HEK293 (cell line): Measurements from ENCODE around the gene STAT5B.
A peak's percentile ranks its signal among the peaks of the same experiment; 100 is the strongest.

Source experiments
- CTCF ChIP-seq: fragments of 450-650 bp; formaldehyde crosslinking; IDR thresholded peaks from 2 replicates; pipeline ENCODE4 v1.5.1; 2016; ENCODE audit warnings: missing biosample characterization, missing genetic modification characterization
- EGR2 ChIP-seq: fragments of 450-650 bp; formaldehyde crosslinking; IDR thresholded peaks from 2 replicates; pipeline ENCODE4 v1.5.1; 2016; ENCODE audit warnings: low read depth, missing biosample characterization, missing genetic modification characterization
- GLIS1 ChIP-seq: fragments of 450-650 bp; formaldehyde crosslinking; IDR thresholded peaks from 2 replicates; pipeline ENCODE4 v1.5.1; 2016; ENCODE audit warnings: missing biosample characterization, missing genetic modification characterization
- GLIS2 ChIP-seq: fragments of 450-650 bp; formaldehyde crosslinking; IDR thresholded peaks from 2 replicates; pipeline ENCODE4 v1.5.1; 2016; ENCODE audit warnings: missing biosample characterization, missing genetic modification characterization
- HOXA7 ChIP-seq: sonication (generic); formaldehyde crosslinking; IDR thresholded peaks from 2 replicates; pipeline ENCODE4 v1.8.1; 2022; ENCODE audit warnings: missing genetic modification reagents, borderline replicate concordance
- KLF16 ChIP-seq: fragments of 450-650 bp; formaldehyde crosslinking; IDR thresholded peaks from 2 replicates; pipeline ENCODE4 v1.5.1; 2017; ENCODE audit warnings: missing biosample characterization, missing genetic modification characterization
- MYNN ChIP-seq: fragments of 450-650 bp; formaldehyde crosslinking; IDR thresholded peaks from 2 replicates; pipeline ENCODE4 v1.5.1; 2016; ENCODE audit warnings: missing biosample characterization, missing genetic modification characterization, borderline replicate concordance
- PRDM1 ChIP-seq: fragments of 450-650 bp; formaldehyde crosslinking; IDR thresholded peaks from 2 replicates; pipeline ENCODE4; 2016; ENCODE audit warnings: missing biosample characterization, missing genetic modification characterization
- SALL2 ChIP-seq: fragments of 450-650 bp; formaldehyde crosslinking; IDR thresholded peaks from 2 replicates; pipeline ENCODE4 v1.5.0; 2017; ENCODE audit warnings: missing biosample characterization, mild to moderate bottlenecking, missing genetic modification characterization, borderline replicate concordance
- SCRT1 ChIP-seq: fragments of 450-650 bp; formaldehyde crosslinking; IDR thresholded peaks from 2 replicates; pipeline ENCODE4 v1.5.1; 2016; ENCODE audit warnings: missing biosample characterization, missing genetic modification characterization, borderline replicate concordance
- SCRT2 ChIP-seq: fragments of 450-650 bp; formaldehyde crosslinking; IDR thresholded peaks from 2 replicates; pipeline ENCODE4 v1.5.1; 2016; ENCODE audit warnings: missing biosample characterization, missing genetic modification characterization
- SP3 ChIP-seq: fragments of 450-650 bp; formaldehyde crosslinking; IDR thresholded peaks from 2 replicates; pipeline ENCODE4 v1.5.1; 2016; ENCODE audit warnings: missing biosample characterization, missing genetic modification characterization
- WT1 ChIP-seq: fragments of 450-650 bp; formaldehyde crosslinking; IDR thresholded peaks from 2 replicates; pipeline ENCODE4 v1.5.1; 2016; ENCODE audit warnings: missing biosample characterization, missing genetic modification characterization
- ZBTB11 ChIP-seq: fragments of 450-650 bp; formaldehyde crosslinking; conservative IDR thresholded peaks from 2 replicates; pipeline ENCODE4 v1.5.1; 2016; ENCODE audit warnings: low read depth, missing biosample characterization, missing genetic modification characterization
- ZBTB48 ChIP-seq: fragments of 450-650 bp; formaldehyde crosslinking; IDR thresholded peaks from 2 replicates; pipeline ENCODE4 v1.5.1; 2016; ENCODE audit warnings: missing biosample characterization, missing genetic modification characterization
- ZFHX2 ChIP-seq: fragments of 450-650 bp; formaldehyde crosslinking; conservative IDR thresholded peaks from 2 replicates; pipeline ENCODE4 v1.5.1; 2016; ENCODE audit warnings: missing biosample characterization, missing genetic modification characterization
- ZFP3 ChIP-seq: fragments of 450-650 bp; formaldehyde crosslinking; IDR thresholded peaks from 2 replicates; pipeline ENCODE4 v1.5.1; 2016; ENCODE audit warnings: low read depth, missing biosample characterization, missing genetic modification characterization
- ZFP37 ChIP-seq: fragments of 450-650 bp; formaldehyde crosslinking; IDR thresholded peaks from 2 replicates; pipeline ENCODE4 v1.5.1; 2016; ENCODE audit warnings: missing biosample characterization, missing genetic modification characterization
- ZNF10 ChIP-seq: fragments of 450-650 bp; formaldehyde crosslinking; IDR thresholded peaks from 2 replicates; pipeline ENCODE4 v1.5.1; 2017; ENCODE audit warnings: missing biosample characterization, missing genetic modification characterization
- ZNF16 ChIP-seq: fragments of 450-650 bp; formaldehyde crosslinking; IDR thresholded peaks from 2 replicates; pipeline ENCODE4 v1.5.1; 2016; ENCODE audit warnings: low read depth, missing biosample characterization, missing genetic modification characterization
- ZNF174 ChIP-seq: fragments of 450-650 bp; formaldehyde crosslinking; IDR thresholded peaks from 2 replicates; pipeline ENCODE4 v1.5.0; 2017; ENCODE audit warnings: missing biosample characterization, mild to moderate bottlenecking, missing genetic modification characterization
- ZNF2 ChIP-seq: fragments of 450-650 bp; formaldehyde crosslinking; IDR thresholded peaks from 2 replicates; pipeline ENCODE4 v1.5.1; 2016; ENCODE audit warnings: missing biosample characterization, missing genetic modification characterization
- ZNF302 ChIP-seq: fragments of 450-650 bp; formaldehyde crosslinking; IDR thresholded peaks from 2 replicates; pipeline ENCODE4 v1.5.1; 2016; ENCODE audit warnings: missing biosample characterization, missing genetic modification characterization, low read depth
- ZNF394 ChIP-seq: fragments of 450-650 bp; formaldehyde crosslinking; IDR thresholded peaks from 2 replicates; pipeline ENCODE4 v1.5.1; 2016; ENCODE audit warnings: missing biosample characterization, missing genetic modification characterization, mild to moderate bottlenecking, moderate library complexity, borderline replicate concordance
- ZNF423 ChIP-seq: fragments of 450-650 bp; formaldehyde crosslinking; IDR thresholded peaks from 2 replicates; pipeline ENCODE4 v1.5.1; 2016; ENCODE audit warnings: missing biosample characterization, missing genetic modification characterization
- ZNF501 ChIP-seq: fragments of 450-650 bp; formaldehyde crosslinking; IDR thresholded peaks from 2 replicates; pipeline ENCODE4 v1.5.1; 2016; ENCODE audit warnings: missing biosample characterization, missing genetic modification characterization
- ZNF530 ChIP-seq: fragments of 450-650 bp; formaldehyde crosslinking; IDR thresholded peaks from 2 replicates; pipeline ENCODE4 v1.5.1; 2016; ENCODE audit warnings: low read depth, missing biosample characterization, missing genetic modification characterization
- ZNF561 ChIP-seq: fragments of 450-650 bp; IDR thresholded peaks from 2 replicates; pipeline ENCODE4 v1.5.1; 2018; ENCODE audit warnings: missing biosample characterization, missing genetic modification characterization, borderline replicate concordance
- ZNF629 ChIP-seq: fragments of 450-650 bp; formaldehyde crosslinking; IDR thresholded peaks from 2 replicates; pipeline ENCODE4 v1.5.1; 2017; ENCODE audit warnings: missing biosample characterization, missing genetic modification characterization
- ZNF654 ChIP-seq: fragments of 450-650 bp; formaldehyde crosslinking; IDR thresholded peaks from 2 replicates; pipeline ENCODE4 v1.5.1; 2016; ENCODE audit warnings: low read depth, missing biosample characterization, missing genetic modification characterization
- ZNF660 ChIP-seq: fragments of 450-650 bp; IDR thresholded peaks from 2 replicates; pipeline ENCODE4 v1.5.1; 2018; ENCODE audit warnings: missing biosample characterization, mild to moderate bottlenecking, missing genetic modification characterization
- ZNF677 ChIP-seq: fragments of 450-650 bp; IDR thresholded peaks from 2 replicates; pipeline ENCODE4 v1.5.0; 2018; ENCODE audit warnings: missing biosample characterization, mild to moderate bottlenecking, missing genetic modification characterization, moderate library complexity
- ZNF843 ChIP-seq: fragments of 450-650 bp; formaldehyde crosslinking; IDR thresholded peaks from 2 replicates; pipeline ENCODE4 v1.5.1; 2016; ENCODE audit warnings: missing biosample characterization, missing genetic modification characterization

Gene STAT5B

GRCh38 chr17:42322382-42323267 lies 46.4 kb upstream of the STAT5B start (continued):
- TF ChIP-seq ZNF629 (tag by site-specific recombination) (peak; percentile 29; the same call in 1 of the 2 replicates), WT1 (tag by site-specific recombination) (0 out of 2 replicates have a peak, but pooled peaks have one; percentile 46), GLIS2 (tag by site-specific recombination) (peak; percentile 59), ZNF660 (tag by site-specific recombination) (peak; percentile 86; the same call in 1 of the 2 replicates), SCRT2 (tag by site-specific recombination) (peak; percentile 72), PRDM1 (peak; percentile 96), SCRT1 (tag by site-specific recombination) (0 out of 2 replicates have a peak, but pooled peaks have one; percentile 12), HOXA7 (CRISPR knock-in tag) (no peak), MYNN (tag by site-specific recombination) (no peak), SP3 (0 out of 2 replicates have a peak, but pooled peaks have one; percentile 19), ZNF394 (tag by site-specific recombination) (0 out of 2 replicates have a peak, but pooled peaks have one; percentile 17), ZFP37 (tag by site-specific recombination) (peak; percentile 38; the same call in 1 of the 2 replicates), CTCF (tag by site-specific recombination) (peak; percentile 100), ZNF423 (tag by site-specific recombination) (no peak), ZNF843 (tag by site-specific recombination) (no peak), ZBTB48 (tag by site-specific recombination) (0 out of 2 replicates have a peak, but pooled peaks have one; percentile 11), EGR2 (tag by site-specific recombination) (0 out of 2 replicates have a peak, but pooled peaks have one; percentile 17), ZNF561 (peak; percentile 92), ZNF16 (tag by site-specific recombination) (no peak), KLF16 (tag by site-specific recombination) (0 out of 2 replicates have a peak, but pooled peaks have one; percentile 37), ZNF302 (tag by site-specific recombination) (no peak), ZNF677 (tag by site-specific recombination) (no peak), SALL2 (tag by site-specific recombination) (no peak), ZNF174 (tag by site-specific recombination) (no peak), ZNF2 (tag by site-specific recombination) (peak; percentile 71; the same call in 1 of the 2 replicates), ZBTB11 (tag by site-specific recombination) (no peak), GLIS1 (peak; percentile 48; the same call in 1 of the 2 replicates), ZFHX2 (tag by site-specific recombination) (0 out of 2 replicates have a peak, but pooled peaks have one; percentile 31), ZNF501 (no peak), ZNF10 (tag by site-specific recombination) (0 out of 2 replicates have a peak, but pooled peaks have one; percentile 48), ZFP3 (tag by site-specific recombination) (no peak), ZNF654 (peak; percentile 99), ZNF530 (tag by site-specific recombination) (no peak)
- TF ChIP-seq, all 188 proteins: peak for 31
